H9 (cell line): ENCODE data around the gene ARHGAP4. TPM values are rescaled to one million over a fixed set of nuclear protein-coding genes. Genes with fewer than 3 reads are reported as not detected.

ENCODE experiments used
- DNase-seq: peaks from one replicate; pipeline ENCODE4 v3.0.0-alpha.2; 2017
- H2AFZ ChIP-seq: one replicate; pipeline ENCODE4 v1.6.1; 2013; ENCODE audit warnings: mild to moderate bottlenecking, low read length, control low read depth, moderate library complexity
- H2AK5ac ChIP-seq: 2 replicates; pipeline ENCODE4 v1.6.1; 2013; ENCODE audit warnings: low read length, control low read depth, mixed read lengths; ENCODE audit not compliant: insufficient read length
- H2BK120ac ChIP-seq: one replicate; pipeline ENCODE4 v1.6.1; 2013; ENCODE audit warnings: low read depth, mild to moderate bottlenecking, low read length, control low read depth, inconsistent platforms; ENCODE audit not compliant: poor library complexity, severe bottlenecking
- H2BK12ac ChIP-seq: 2 replicates; pipeline ENCODE4 v1.6.1; 2013; ENCODE audit warnings: low read length, control low read depth, mixed read lengths, low read depth; ENCODE audit not compliant: insufficient read length
- H2BK15ac ChIP-seq: 2 replicates; pipeline ENCODE4 v1.6.1; 2013; ENCODE audit warnings: low read depth, low read length, control low read depth
- H2BK20ac ChIP-seq: one replicate; pipeline ENCODE4 v1.6.1; 2013; ENCODE audit warnings: low read depth, mild to moderate bottlenecking, low read length, control low read depth, inconsistent platforms; ENCODE audit not compliant: poor library complexity, severe bottlenecking
- H2BK5ac ChIP-seq: 2 replicates; pipeline ENCODE4 v1.6.1; 2013; ENCODE audit warnings: low read length, control low read depth, mixed read lengths; ENCODE audit not compliant: insufficient read length
- H3K14ac ChIP-seq: 2 replicates; pipeline ENCODE4 v1.6.1; 2013; ENCODE audit warnings: low read length, control low read depth; ENCODE audit not compliant: insufficient read depth
- H3K18ac ChIP-seq: 2 replicates; pipeline ENCODE4 v1.6.1; 2013; ENCODE audit warnings: low read depth, mild to moderate bottlenecking, mixed read lengths, low read length, control low read depth; ENCODE audit not compliant: insufficient read length
- H3K23ac ChIP-seq: 2 replicates; pipeline ENCODE4 v1.6.1; 2013; ENCODE audit warnings: low read length, control low read depth, mixed read lengths, low read depth; ENCODE audit not compliant: insufficient read length
- H3K23me2 ChIP-seq: 2 replicates; pipeline ENCODE4 v1.6.1; 2013; ENCODE audit warnings: low read depth, mild to moderate bottlenecking, mixed read lengths, low read length, control low read depth; ENCODE audit not compliant: insufficient read length, poor library complexity, severe bottlenecking
- H3K27ac ChIP-seq: 2 replicates; pipeline ENCODE4 v1.5.1; 2013; ENCODE audit warnings: low read length, control low read depth, mixed read lengths, low read depth; ENCODE audit not compliant: insufficient read length
- H3K27me3 ChIP-seq: 2 replicates; pipeline ENCODE4 v1.6.1; 2013; ENCODE audit warnings: low read length, control low read depth, inconsistent platforms; ENCODE audit not compliant: insufficient read depth
- H3K4ac ChIP-seq: 2 replicates; pipeline ENCODE4 v1.6.1; 2013; ENCODE audit warnings: low read depth, mild to moderate bottlenecking, control low read depth, inconsistent platforms, low read length, moderate library complexity
- H3K4me1 ChIP-seq: 2 replicates; pipeline ENCODE4 v1.6.1; 2013; ENCODE audit warnings: low read length, control low read depth, inconsistent platforms; ENCODE audit not compliant: insufficient read depth
- H3K4me2 ChIP-seq: 2 replicates; pipeline ENCODE4 v1.6.1; 2013; ENCODE audit warnings: low read length, control low read depth, mixed read lengths; ENCODE audit not compliant: insufficient read length, insufficient read depth
- H3K56ac ChIP-seq: 2 replicates; pipeline ENCODE4 v1.6.1; 2013; ENCODE audit warnings: low read depth, mild to moderate bottlenecking, mixed read lengths, low read length, control low read depth; ENCODE audit not compliant: insufficient read length
- H3K79me1 ChIP-seq: 2 replicates; pipeline ENCODE4 v1.6.1; 2013; ENCODE audit warnings: low read depth, mild to moderate bottlenecking, moderate library complexity, low read length, control low read depth, inconsistent platforms; ENCODE audit not compliant: insufficient read depth, poor library complexity, severe bottlenecking
- H3K79me2 ChIP-seq: 2 replicates; pipeline ENCODE4 v1.6.1; 2013; ENCODE audit warnings: low read length, control low read depth, inconsistent platforms; ENCODE audit not compliant: insufficient read depth
- H3K9ac ChIP-seq: 2 replicates; pipeline ENCODE4 v1.6.1; 2013; ENCODE audit warnings: low read length, control low read depth, mixed read lengths; ENCODE audit not compliant: insufficient read length; ENCODE audit errors: extremely low read depth
- H3K9me3 ChIP-seq: one replicate; pipeline ENCODE4 v1.6.1; 2013; ENCODE audit warnings: low read depth, low read length, inconsistent platforms; ENCODE audit not compliant: control insufficient read depth
- H3T11ph ChIP-seq: one replicate; pipeline ENCODE4 v1.6.1; 2013; ENCODE audit warnings: mild to moderate bottlenecking, low read length, control low read depth, inconsistent platforms
- H4K20me1 ChIP-seq: one replicate; pipeline ENCODE4 v1.6.1; 2013; ENCODE audit not compliant: control insufficient read depth, insufficient read length, insufficient read depth
- H4K5ac ChIP-seq: 2 replicates; pipeline ENCODE4 v1.6.1; 2013; ENCODE audit warnings: low read depth, mild to moderate bottlenecking, mixed read lengths, low read length, control low read depth; ENCODE audit not compliant: insufficient read length
- H4K8ac ChIP-seq: replicated peaks from 2 replicates; pipeline ENCODE4 v1.6.1; 2013; ENCODE audit warnings: low read length, control low read depth, mixed read lengths, low read depth; ENCODE audit not compliant: insufficient read length
- H4K91ac ChIP-seq: 2 replicates; pipeline ENCODE4 v1.6.1; 2013; ENCODE audit warnings: low read depth, mild to moderate bottlenecking, moderate library complexity, mixed read lengths, low read length, control low read depth; ENCODE audit not compliant: insufficient read length
- H3K27ac Mint-ChIP-seq, 3 experiments: 2 replicates in 2 of 3; 3 replicates in 1 of 3; pipeline ENCODE4 v1.8.0; 2020 to 2021; ENCODE audit warnings: mixed read lengths in 3 of 3, mild to moderate bottlenecking in 1 of 3, moderate library complexity in 1 of 3
- H3K27me3 Mint-ChIP-seq: 2 replicates; pipeline ENCODE4 v1.8.0; 2021; ENCODE audit warnings: low read depth, mild to moderate bottlenecking, moderate library complexity, mixed read lengths
- H3K36me3 Mint-ChIP-seq, 3 experiments: 2 replicates in 2 of 3; 3 replicates in 1 of 3; pipeline ENCODE4 v1.8.0; 2020 to 2021; ENCODE audit warnings: low read depth in 3 of 3, mixed read lengths in 3 of 3; ENCODE audit not compliant: insufficient read depth in 1 of 3
- H3K4me1 Mint-ChIP-seq, 2 experiments: 2 replicates each; pipeline ENCODE4 v1.8.0; 2020; ENCODE audit warnings: mixed read lengths in 2 of 2
- H3K4me3 Mint-ChIP-seq, 2 experiments: 2 replicates in 1 of 2; 3 replicates in 1 of 2; pipeline ENCODE4 v1.8.0; 2020 to 2021; ENCODE audit warnings: mild to moderate bottlenecking in 2 of 2, mixed read lengths in 2 of 2, moderate library complexity in 1 of 2
- H3K9me3 Mint-ChIP-seq, 2 experiments: 2 replicates in 1 of 2; 3 replicates in 1 of 2; pipeline ENCODE4 v1.8.0; 2020; ENCODE audit warnings: mild to moderate bottlenecking in 2 of 2, mixed read lengths in 2 of 2, moderate library complexity in 1 of 2
- CTCF ChIP-seq: fragments of 200-600 bp; sonication (generic); conservative IDR thresholded peaks from 3 replicates; pipeline ENCODE4 v1.8.0; 2021; ENCODE audit warnings: antibody characterized with exemption, mild to moderate bottlenecking
- WGBS: extraction: QIAGEN DNeasy Blood & Tissue Kit; methylation state at CpG from one replicate; pipeline ENCODE4 v1.1.7; 2013; ENCODE audit warnings: missing lambda C conversion rate, low lambda C conversion rate, mixed read lengths; ENCODE audit not compliant: insufficient read length; ENCODE audit errors: extremely low coverage; 5-methylcytosine and 5-hydroxymethylcytosine counted together
- total RNA-seq: library from RNA; stranded (reverse); gene quantifications from 2 replicates; pipeline ENCODE4 v1.2.1, GENCODE V29; 2021

The ARHGAP4 gene
- total RNA-seq, 1 experiment from 2014 or later, result 37.8 TPM

GRCh38 chrX:153905481-153906095 lies 20.5 kb downstream of the ARHGAP4 start:
- H2BK120ac ChIP-seq, result no peak overlapping the region
- no peaks in the 10 kb centered on the region; the same call in 1 of the 2 replicates for H3K27me3 Mint-ChIP-seq
- no peak overlapping the region for H3T11ph ChIP-seq
- no peak overlapping the region for H2AK5ac ChIP-seq
- no peaks in the 10 kb centered on the region for H4K20me1 ChIP-seq
- H3K23me2 ChIP-seq, result no peaks in the 10 kb centered on the region
- no peak overlapping the region for H3K9ac ChIP-seq
- no peaks in the 10 kb centered on the region for H3K79me1 ChIP-seq
- no peak for TF ChIP-seq CTCF
- H2AFZ ChIP-seq, result no peak overlapping the region
- no peak overlapping the region; a peak in 1 of 7 replicates for H3K27ac Mint-ChIP-seq
- no peaks in the 10 kb centered on the region for H3K79me2 ChIP-seq
- H3K4me3 Mint-ChIP-seq, result no peak overlapping the region
- no peak overlapping the region for H3K23ac ChIP-seq
- peaks cover 11% of the 10 kb centered on the region for H3K9me3 ChIP-seq
- H3K14ac ChIP-seq, result no peak overlapping the region
- H3K9me3 Mint-ChIP-seq, result peaks cover 58 to 69% of the 10 kb centered on the region in 2 experiments
- no peak overlapping the region for H4K8ac ChIP-seq
- no peak for DNase-seq
- H3K27me3 ChIP-seq, result no peaks in the 10 kb centered on the region
- H2BK15ac ChIP-seq, result no peak overlapping the region
- H4K5ac ChIP-seq, result no peak overlapping the region
- H3K18ac ChIP-seq, result no peak overlapping the region
- no peak overlapping the region for H3K56ac ChIP-seq
- H4K91ac ChIP-seq, result no peak overlapping the region
- H3K36me3 Mint-ChIP-seq, result peaks cover 4 to 21% (median 4%) of the 10 kb centered on the region in 3 experiments; a peak in 5 of 7 replicates
- WGBS, result no CpG with 5 or more reads among the region's 32 CpGs
- H3K4ac ChIP-seq, result no peak overlapping the region
- peaks cover 5 to 25% of the 10 kb centered on the region in 2 experiments for H3K4me1 Mint-ChIP-seq
- H3K4me1 ChIP-seq, result no peaks in the 10 kb centered on the region
- H2BK5ac ChIP-seq, result no peak overlapping the region
- H2BK12ac ChIP-seq, result no peak overlapping the region
- no peak overlapping the region for H2BK20ac ChIP-seq
- no peak overlapping the region for H3K27ac ChIP-seq
- no peak overlapping the region for H3K4me2 ChIP-seq
